Stimulated activated CD4-positive, alpha-beta T cell treated with anti-CD3 and anti-CD28 coated beads, Interleukin-1b, Interleukin-23, amount 100 ng/mL, for 24 hours (primary cell): ENCODE measurements around the gene HPS3.
"Not testable (repeated sequence)": the region's sequence is repeated elsewhere in the genome, so short reads cannot be mapped to it uniquely, and the experiment has no call there.

Source experiments
- DNase-seq, 4 experiments: peaks; one replicate each; pipeline ENCODE4 v3.0.0-alpha.2; 2020; ENCODE audit warnings: low read depth in 4 of 4, low spot score in 1 of 4

HPS3 gene

GRCh38 chr3:149186219-149186618 is 56.8 kb downstream of the HPS3 start:
- DNase-seq: no peak

- DNase-seq: no peak
Observed at GRCh38 chr3:149186721-149187120, 57.3 kb downstream of the HPS3 start.

- DNase-seq: no peak
Observed at GRCh38 chr3:149188494-149188893, 59.1 kb downstream of the HPS3 start.

- DNase-seq: no peak
Observed at GRCh38 chr3:149195221-149195620, 65.8 kb downstream of the HPS3 start.

- DNase-seq: not testable (repeated sequence)
Observed at GRCh38 chr3:149196805-149197592, 67.6 kb downstream of the HPS3 start.

GRCh38 chr3:149197669-149198068 is 68.2 kb downstream of the HPS3 start:
- no peak for DNase-seq

- no peak for DNase-seq
Observed at GRCh38 chr3:149198611-149199010, 69.2 kb downstream of the HPS3 start.

- no peak for DNase-seq
Observed at GRCh38 chr3:149199474-149199873, 70.0 kb downstream of the HPS3 start.

- DNase-seq: no peak
Observed at GRCh38 chr3:149203758-149204157, 74.3 kb downstream of the HPS3 start.

GRCh38 chr3:149204390-149204991 is 75.1 kb downstream of the HPS3 start:
- no peak for DNase-seq

- DNase-seq: no peak
Observed at GRCh38 chr3:149207475-149207874, 78.0 kb downstream of the HPS3 start.

- no peak for DNase-seq
Observed at GRCh38 chr3:149209431-149209830, 80.0 kb downstream of the HPS3 start.

GRCh38 chr3:149212386-149212785 is 82.9 kb downstream of the HPS3 start:
- DNase-seq: no peak

- no peak for DNase-seq
Observed at GRCh38 chr3:149214702-149215101, 85.3 kb downstream of the HPS3 start.

GRCh38 chr3:149215515-149215914 is 86.1 kb downstream of the HPS3 start:
- no peak for DNase-seq

- DNase-seq: no peak
Observed at GRCh38 chr3:149216193-149216869, 86.9 kb downstream of the HPS3 start.

- no peak for DNase-seq
Observed at GRCh38 chr3:149217347-149217746, 87.9 kb downstream of the HPS3 start.

GRCh38 chr3:149219380-149220121 is 90.1 kb downstream of the HPS3 start:
- DNase-seq: not testable (repeated sequence)

GRCh38 chr3:149221783-149222517 is 92.5 kb downstream of the HPS3 start, which contains the start of gene CP:
CP (minus strand) TSS chr3:149221829; CDS start chr3:149221792, 37 bp downstream.
- no peak for DNase-seq
